Mesodermal cell (in vitro differentiated cells): Measurements from ENCODE around the gene CRAT. TPM values are rescaled to one million over a fixed set of nuclear protein-coding genes. Genes with fewer than 3 reads are reported as not detected.

Experiments used
- H3K27ac ChIP-seq: 2 replicates; pipeline ENCODE4 v1.7.0; 2013; ENCODE audit warnings: mild to moderate bottlenecking, low read depth, low read length, moderate library complexity; ENCODE audit not compliant: severe bottlenecking
- H3K36me3 ChIP-seq: 2 replicates; pipeline ENCODE4 v1.7.1; 2013; ENCODE audit warnings: mild to moderate bottlenecking, low read length, moderate library complexity; ENCODE audit not compliant: control insufficient read depth, insufficient read depth
- H3K4me1 ChIP-seq: one replicate; pipeline ENCODE4 v1.7.1; 2013; ENCODE audit warnings: mild to moderate bottlenecking, low read length; ENCODE audit not compliant: insufficient read depth, control insufficient read depth, poor library complexity, severe bottlenecking
- H3K4me3 ChIP-seq: 2 replicates; pipeline ENCODE4 v1.7.0; 2013; ENCODE audit warnings: low read length, control low read depth, mild to moderate bottlenecking; ENCODE audit not compliant: insufficient read depth, poor library complexity, severe bottlenecking; ENCODE audit errors: extremely low read depth
- H3K9me3 ChIP-seq: 2 replicates; pipeline ENCODE4 v1.7.1; 2013; ENCODE audit warnings: mild to moderate bottlenecking, low read length, moderate library complexity; ENCODE audit not compliant: control insufficient read depth
- WGBS, 2 experiments: methylation state at CpG; one replicate each; pipeline ENCODE4 v1.1.5; 2013; ENCODE audit warnings: missing lambda C conversion rate in 2 of 2; ENCODE audit not compliant: insufficient coverage in 2 of 2; 5-methylcytosine and 5-hydroxymethylcytosine counted together
- polyA plus RNA-seq, 2 experiments: library from polyadenylated mRNA; stranded (reverse); fragments of 50-300 nt; gene quantifications; one replicate each; pipeline ENCODE4 v1.2.3, GENCODE V29; 2013

The CRAT gene
- 27.2 TPM for polyA plus RNA-seq (2013, experiment 1 of 2)
- polyA plus RNA-seq (2013, experiment 2 of 2), result 24.9 TPM

- Histone ChIP-seq H3K27ac (peak within 1 kb of the TSS; percentile 93), H3K9me3 (no peaks in the 10 kb centered on the region), H3K4me1 (peaks cover 7% of the 10 kb centered on the region), H3K4me3 (peak within 1 kb of the TSS; percentile 99), H3K36me3 (peaks cover 3% of the 10 kb centered on the region)
- 0 to 1% methylated on average over 44 to 47 of the region's 77 CpGs for WGBS, 2 experiments
Measured at GRCh38 chr9:129110740-129111527, at the start of gene CRAT, which contains the start of gene PTPA. CRAT (minus strand) TSS chr9:129110793; CDS start chr9:129110509, 284 bp downstream. PTPA (plus strand) TSS chr9:129111415; CDS start chr9:129111601, 186 bp downstream.

GRCh38 chr9:129156163-129156562, 45.6 kb upstream of the CRAT start:
- H3K4me3 ChIP-seq, result no peak overlapping the region

GRCh38 chr9:129154866-129155477, 44.4 kb upstream of the CRAT start:
- Histone ChIP-seq H3K4me1 (no peaks in the 10 kb centered on the region), H3K9me3 (no peaks in the 10 kb centered on the region), H3K27ac (no peak overlapping the region), H3K36me3 (peaks cover 51% of the 10 kb centered on the region), H3K4me3 (no peak overlapping the region)
- 96 to 97% methylated on average over 15 of the region's 16 CpGs for WGBS, 2 experiments

More at GRCh38 chr9:129156163-129156562, 45.6 kb upstream of the CRAT start:
- Histone ChIP-seq H3K36me3 (peaks cover 48% of the 10 kb centered on the region), H3K4me1 (no peaks in the 10 kb centered on the region), H3K9me3 (no peaks in the 10 kb centered on the region), H3K27ac (peak overlapping the region; percentile 2)
- WGBS, 2 experiments, result 95 to 96% methylated on average over 9 to 10 of the region's 10 CpGs

- peaks cover 17% of the 10 kb centered on the region for H3K4me1 ChIP-seq
- no peak overlapping the region for H3K4me3 ChIP-seq
- peaks cover 64% of the 10 kb centered on the region for H3K36me3 ChIP-seq
- WGBS, 2 experiments, result 94% methylated on average over 12 to 15 of the region's 15 CpGs
- no peaks in the 10 kb centered on the region for H3K9me3 ChIP-seq
- no peak overlapping the region for H3K27ac ChIP-seq
Measured at GRCh38 chr9:129151469-129151868, 40.9 kb upstream of the CRAT start.

- no peaks in the 10 kb centered on the region for H3K9me3 ChIP-seq
- H3K27ac ChIP-seq, result no peak overlapping the region
- no peak overlapping the region for H3K4me3 ChIP-seq
- 90 to 91% methylated on average over 15 to 16 of the region's 18 CpGs for WGBS, 2 experiments
- H3K4me1 ChIP-seq, result peaks cover 24% of the 10 kb centered on the region
- H3K36me3 ChIP-seq, result peaks cover 58% of the 10 kb centered on the region
Measured at GRCh38 chr9:129150672-129151211, 40.1 kb upstream of the CRAT start.

GRCh38 chr9:129150122-129150521, 39.5 kb upstream of the CRAT start:
- H3K4me3 ChIP-seq, result no peak overlapping the region
- H3K27ac ChIP-seq, result no peak overlapping the region
- WGBS, 2 experiments, result 91 to 97% methylated on average over 4 to 10 of the region's 10 CpGs
- H3K4me1 ChIP-seq, result peaks cover 30% of the 10 kb centered on the region
- H3K9me3 ChIP-seq, result no peaks in the 10 kb centered on the region
- H3K36me3 ChIP-seq, result peaks cover 52% of the 10 kb centered on the region

GRCh38 chr9:129149442-129149841, 38.8 kb upstream of the CRAT start:
- H3K27ac ChIP-seq, result no peak overlapping the region
- no peak overlapping the region for H3K4me3 ChIP-seq
- peaks cover 46% of the 10 kb centered on the region for H3K36me3 ChIP-seq
- no peaks in the 10 kb centered on the region for H3K9me3 ChIP-seq
- peaks cover 37% of the 10 kb centered on the region for H3K4me1 ChIP-seq
- WGBS, 2 experiments, result 91 to 92% methylated on average over 5 to 6 of the region's 6 CpGs

- WGBS, 2 experiments, result 94 to 98% methylated on average over 4 to 5 of the region's 6 CpGs
- Histone ChIP-seq H3K9me3 (no peaks in the 10 kb centered on the region), H3K4me3 (no peak overlapping the region), H3K36me3 (peaks cover 39% of the 10 kb centered on the region), H3K27ac (no peak overlapping the region), H3K4me1 (peaks cover 45% of the 10 kb centered on the region)
Measured at GRCh38 chr9:129148463-129149204, 38.0 kb upstream of the CRAT start.

GRCh38 chr9:129146441-129146941, 35.9 kb upstream of the CRAT start:
- Histone ChIP-seq H3K4me3 (no peak overlapping the region), H3K9me3 (no peaks in the 10 kb centered on the region), H3K27ac (peak overlapping the region; percentile 98), H3K36me3 (peaks cover 36% of the 10 kb centered on the region), H3K4me1 (peaks cover 65% of the 10 kb centered on the region)
- 83 to 87% methylated on average over 4 to 6 of the region's 8 CpGs for WGBS, 2 experiments

- WGBS, 2 experiments, result 15 to 27% methylated on average over 4 of the region's 7 CpGs
- no peak overlapping the region for H3K4me3 ChIP-seq
- H3K9me3 ChIP-seq, result no peaks in the 10 kb centered on the region
- H3K27ac ChIP-seq, result peak overlapping the region; percentile 98
- H3K4me1 ChIP-seq, result peaks cover 71% of the 10 kb centered on the region
- peaks cover 31% of the 10 kb centered on the region for H3K36me3 ChIP-seq
Measured at GRCh38 chr9:129145841-129146292, 35.3 kb upstream of the CRAT start.
